ENCODE measurements around the gene R3HDM2.

The R3HDM2 gene

DNA sequence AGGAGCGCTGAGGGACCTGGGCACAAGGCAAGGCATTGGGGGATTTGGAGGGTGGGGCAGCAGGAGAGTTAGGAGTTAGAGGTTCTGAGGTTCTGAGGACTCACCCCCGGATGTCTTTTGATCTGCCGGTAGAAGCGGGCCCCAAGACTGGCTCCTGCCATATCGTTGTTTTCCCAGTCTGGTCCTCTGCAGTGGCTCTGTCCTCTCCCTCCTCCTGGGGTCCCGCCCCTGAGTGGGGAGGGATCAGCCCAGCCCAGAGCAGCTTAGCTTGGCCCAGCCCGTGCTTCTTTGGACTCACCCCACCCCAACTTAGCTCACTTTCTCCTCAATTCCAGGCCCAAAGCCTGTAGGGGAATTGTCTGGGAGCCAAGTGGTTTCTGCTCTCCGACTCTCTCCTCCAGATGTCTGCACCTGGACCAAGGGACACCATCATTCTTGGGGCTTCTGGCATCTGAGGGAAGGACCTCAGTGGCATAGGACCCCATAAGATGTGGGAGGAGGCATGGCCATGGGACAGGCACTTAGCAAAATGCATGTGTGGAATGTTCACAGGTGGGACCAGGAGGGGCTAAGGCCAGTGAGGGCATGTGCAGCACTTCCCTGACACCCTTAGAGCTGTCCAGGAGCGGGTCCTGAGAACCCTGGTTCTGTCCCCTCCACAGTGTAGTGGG, 193.8 kb downstream of the R3HDM2 start:
- TF ChIP-seq, protein P1, sequence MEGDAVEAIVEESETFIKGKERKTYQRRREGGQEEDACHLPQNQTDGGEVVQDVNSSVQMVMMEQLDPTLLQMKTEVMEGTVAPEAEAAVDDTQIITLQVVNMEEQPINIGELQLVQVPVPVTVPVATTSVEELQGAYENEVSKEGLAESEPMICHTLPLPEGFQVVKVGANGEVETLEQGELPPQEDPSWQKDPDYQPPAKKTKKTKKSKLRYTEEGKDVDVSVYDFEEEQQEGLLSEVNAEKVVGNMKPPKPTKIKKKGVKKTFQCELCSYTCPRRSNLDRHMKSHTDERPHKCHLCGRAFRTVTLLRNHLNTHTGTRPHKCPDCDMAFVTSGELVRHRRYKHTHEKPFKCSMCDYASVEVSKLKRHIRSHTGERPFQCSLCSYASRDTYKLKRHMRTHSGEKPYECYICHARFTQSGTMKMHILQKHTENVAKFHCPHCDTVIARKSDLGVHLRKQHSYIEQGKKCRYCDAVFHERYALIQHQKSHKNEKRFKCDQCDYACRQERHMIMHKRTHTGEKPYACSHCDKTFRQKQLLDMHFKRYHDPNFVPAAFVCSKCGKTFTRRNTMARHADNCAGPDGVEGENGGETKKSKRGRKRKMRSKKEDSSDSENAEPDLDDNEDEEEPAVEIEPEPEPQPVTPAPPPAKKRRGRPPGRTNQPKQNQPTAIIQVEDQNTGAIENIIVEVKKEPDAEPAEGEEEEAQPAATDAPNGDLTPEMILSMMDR (IDR thresholded peaks at IDR 0.05; ENCODE audit: low read depth, low read length): no peak
- H3K4me3 ChIP-seq (ENCODE audit: low read depth, low read length): no peak overlapping the region

DNA sequence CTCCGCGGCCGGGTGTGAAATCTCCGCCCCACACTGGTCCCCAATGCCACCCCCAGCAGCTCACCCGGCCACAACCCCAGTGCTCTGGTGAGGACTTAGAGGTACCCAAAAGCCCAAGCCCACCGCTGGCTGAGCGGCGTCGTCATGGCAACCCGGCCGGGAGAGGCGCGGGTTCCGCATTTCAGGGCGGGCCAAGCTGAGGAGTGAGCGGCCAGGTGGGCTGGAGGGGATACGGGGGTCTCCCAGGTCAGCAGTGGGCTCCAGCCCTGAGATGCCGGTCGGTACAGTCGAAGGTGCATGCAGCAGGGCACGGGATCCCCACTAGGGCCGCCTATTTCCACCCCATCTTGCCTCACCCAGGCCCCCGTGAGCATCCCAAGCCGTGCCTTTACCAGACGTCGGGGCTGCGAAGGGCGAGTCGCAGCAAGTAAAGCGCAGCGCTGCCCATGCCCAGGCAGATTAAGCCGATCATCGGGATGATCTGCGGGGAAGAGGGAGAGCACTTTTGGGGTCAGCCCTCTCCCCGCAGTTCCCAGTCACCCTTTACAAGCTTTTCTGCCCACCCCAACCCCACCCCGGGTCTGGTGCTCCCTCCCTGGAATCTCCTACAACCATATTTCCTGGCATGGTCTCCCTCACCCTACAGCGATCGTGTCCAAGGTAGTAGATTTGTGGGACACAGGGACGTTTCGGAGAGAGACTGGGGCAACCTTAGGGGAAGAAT, 194.5 kb downstream of the R3HDM2 start:
- no peak overlapping the region for H3K4me3 ChIP-seq (ENCODE audit: low read depth, low read length)
- TF ChIP-seq, protein P1 (IDR thresholded peaks at IDR 0.05; ENCODE audit: low read depth, low read length): no peak

DNA sequence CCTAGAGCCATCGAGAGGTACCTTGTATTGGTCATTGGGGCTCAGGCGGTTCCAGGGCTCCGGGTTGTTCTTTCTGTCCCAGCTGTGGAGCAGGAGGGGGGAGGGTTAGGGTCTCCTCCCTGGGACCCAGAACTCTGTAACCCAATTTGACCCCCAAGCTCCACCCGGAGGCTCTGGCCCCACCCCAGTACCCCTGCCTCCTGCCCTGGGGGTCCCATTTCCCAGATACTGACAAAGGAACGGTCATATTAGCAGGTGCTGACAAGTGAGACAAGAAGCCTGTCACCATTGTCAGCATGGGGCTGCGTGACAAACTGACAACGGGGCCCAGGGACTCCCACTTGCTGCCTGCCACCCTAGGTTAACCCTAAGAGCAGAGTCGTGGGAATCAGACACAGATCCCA, 195.1 kb downstream of the R3HDM2 start:
- TF ChIP-seq, protein P1 (IDR thresholded peaks at IDR 0.05; ENCODE audit: low read depth, low read length): no peak
- H3K4me3 ChIP-seq (ENCODE audit: low read depth, low read length): no peak overlapping the region

DNA sequence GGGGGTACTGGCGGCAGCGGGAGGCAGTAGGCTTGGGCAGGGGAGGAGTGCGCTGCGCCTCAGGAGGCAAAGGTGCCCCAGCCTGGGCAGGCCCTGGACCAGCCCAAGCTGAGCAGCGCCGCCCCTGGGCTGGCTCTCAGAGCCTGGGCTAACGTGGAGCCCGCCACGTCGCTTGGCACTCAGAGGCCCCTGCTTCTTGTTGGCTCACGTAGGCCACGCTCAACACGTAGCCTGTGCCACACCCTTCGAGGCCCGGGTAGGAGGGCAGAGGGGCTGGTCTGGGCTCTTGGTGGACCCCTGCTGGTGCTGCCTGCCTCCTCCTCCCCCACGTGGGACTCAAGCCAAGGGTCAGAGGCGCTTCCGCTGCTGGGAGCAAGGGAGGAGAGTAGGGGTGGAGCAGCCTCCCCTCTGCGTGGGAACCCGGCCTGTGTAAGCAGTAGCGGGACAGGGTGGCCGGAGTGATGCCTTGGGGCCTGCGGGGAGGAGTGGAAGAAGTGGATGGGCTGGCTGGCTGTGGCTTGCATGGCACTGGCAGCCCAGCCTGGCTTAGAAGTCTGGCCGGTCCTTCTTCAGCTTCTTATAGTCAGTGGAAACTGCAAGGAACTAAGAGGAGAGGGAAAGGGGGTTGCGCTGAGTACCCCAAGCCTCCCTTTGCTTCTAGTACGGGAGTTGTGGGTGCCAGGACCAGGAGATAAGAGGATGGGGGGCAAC, 195.7 kb downstream of the R3HDM2 start:
- H3K4me3 ChIP-seq (ENCODE audit: low read depth, low read length): no peak overlapping the region
- TF ChIP-seq, protein P1 (IDR thresholded peaks at IDR 0.05; ENCODE audit: low read depth, low read length): no peak

DNA sequence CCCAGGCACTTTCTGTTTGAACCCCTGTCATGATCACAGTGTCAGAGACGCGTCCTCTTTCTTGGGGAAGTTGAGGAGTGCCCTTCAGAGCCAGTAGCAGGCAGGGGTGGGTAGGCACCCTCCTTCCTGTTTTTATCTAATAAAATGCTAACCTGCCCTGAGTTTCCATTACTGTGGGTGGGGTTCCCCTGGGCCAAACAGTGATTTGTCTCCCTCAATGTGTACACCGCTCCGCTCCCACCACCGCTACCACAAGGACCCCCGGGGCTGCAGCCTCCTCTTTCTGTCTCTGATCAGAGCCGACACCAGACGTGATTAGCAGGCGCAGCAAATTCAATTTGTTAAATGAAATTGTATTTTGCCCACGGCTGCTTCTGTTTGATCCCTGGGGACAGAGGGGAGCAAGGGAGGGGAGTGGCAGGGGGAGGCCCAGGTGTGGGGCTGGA, 196.2 kb downstream of the R3HDM2 start:
- H3K4me3 ChIP-seq (ENCODE audit: low read depth, low read length): no peak overlapping the region
- TF ChIP-seq, protein P1 (IDR thresholded peaks at IDR 0.05; ENCODE audit: low read depth, low read length): no peak

DNA sequence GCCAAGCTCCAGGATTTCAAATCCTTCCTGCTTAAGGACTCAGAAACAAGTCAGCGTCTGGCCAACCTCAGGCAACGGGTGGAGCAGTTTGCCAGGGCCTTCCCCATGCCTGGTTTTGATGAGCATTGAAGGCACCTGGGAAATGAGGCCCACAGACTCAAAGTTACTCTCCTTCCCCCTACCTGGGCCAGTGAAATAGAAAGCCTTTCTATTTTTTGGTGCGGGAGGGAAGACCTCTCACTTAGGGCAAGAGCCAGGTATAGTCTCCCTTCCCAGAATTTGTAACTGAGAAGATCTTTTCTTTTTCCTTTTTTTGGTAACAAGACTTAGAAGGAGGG, 196.6 kb downstream of the R3HDM2 start:
- no peak overlapping the region for H3K4me3 ChIP-seq (ENCODE audit: low read depth, low read length)
- TF ChIP-seq, protein P1 (IDR thresholded peaks at IDR 0.05; ENCODE audit: low read depth, low read length): no peak

All from WI38 (cell line).